HG02759 (cell line): Measurements from ENCODE around the gene DERL3.
A peak's percentile ranks its signal among the peaks of the same experiment; 100 is the strongest.

Source experiments
- ATAC-seq: cut with Tn5 transposase; IDR thresholded peaks from one replicate; pipeline ENCODE4 v1.9.1; 2021; ENCODE audit warnings: mild to moderate bottlenecking, moderate library complexity; ENCODE audit not compliant: unreplicated experiment

Gene DERL3

GRCh38 chr22:23815541-23816155 is 23.2 kb downstream of the DERL3 start:
- ATAC-seq = no peak

GRCh38 chr22:23812378-23812777 is 26.4 kb downstream of the DERL3 start:
- ATAC-seq = no peak

GRCh38 chr22:23806837-23807236 is 32.0 kb downstream of the DERL3 start:
- ATAC-seq = no peak

- ATAC-seq = no peak
Measured at GRCh38 chr22:23804781-23805291, 34.0 kb downstream of the DERL3 start.

- no peak for ATAC-seq
Measured at GRCh38 chr22:23803001-23803819, 35.6 kb downstream of the DERL3 start.

- ATAC-seq = no peak
Measured at GRCh38 chr22:23801886-23802377, 36.9 kb downstream of the DERL3 start.

GRCh38 chr22:23801238-23801821 is 37.5 kb downstream of the DERL3 start:
- no peak for ATAC-seq

GRCh38 chr22:23800297-23801237 is 38.2 kb downstream of the DERL3 start:
- ATAC-seq = peak; percentile 70

GRCh38 chr22:23796461-23796860 is 42.3 kb downstream of the DERL3 start:
- ATAC-seq = no peak

- no peak for ATAC-seq
Measured at GRCh38 chr22:23793326-23793725, 45.5 kb downstream of the DERL3 start.

- ATAC-seq = no peak
Measured at GRCh38 chr22:23791738-23792645, 46.8 kb downstream of the DERL3 start.

GRCh38 chr22:23790819-23791737 is 47.7 kb downstream of the DERL3 start:
- ATAC-seq = no peak

- no peak for ATAC-seq
Measured at GRCh38 chr22:23789638-23790037, 49.2 kb downstream of the DERL3 start.

- no peak for ATAC-seq
Measured at GRCh38 chr22:23789121-23789520, 49.7 kb downstream of the DERL3 start.

- no peak for ATAC-seq
Measured at GRCh38 chr22:23787910-23788309, 50.9 kb downstream of the DERL3 start.

- peak; percentile 21 for ATAC-seq
Measured at GRCh38 chr22:23787600-23787896, 51.3 kb downstream of the DERL3 start.

GRCh38 chr22:23786752-23787599 is 51.8 kb downstream of the DERL3 start, which contains the start of gene SMARCB1:
TSS of gene SMARCB1 (plus strand) at chr22:23786966. CDS start at chr22:23787170, 204 bp downstream.
- ATAC-seq = peak; percentile 82

GRCh38 chr22:23786261-23786710 is 52.5 kb downstream of the DERL3 start:
- no peak for ATAC-seq
